Activated gamma-delta T cell (primary cell): ENCODE results near the gene MACIR.
A peak's percentile ranks its signal among the peaks of the same experiment; 100 is the strongest.

ENCODE experiments used
- DNase-seq: peaks from one replicate; lab custom pipeline; 2025; lab: John Stamatoyannopoulos, UW

Gene MACIR

GRCh38 chr5:103245761-103246160, 12.8 kb upstream of the MACIR start:
- DNase-seq: no peak

GRCh38 chr5:103247118-103247517, 11.4 kb upstream of the MACIR start:
- DNase-seq: no peak

GRCh38 chr5:103249068-103249467, 9.5 kb upstream of the MACIR start:
- no peak for DNase-seq

GRCh38 chr5:103254921-103255320, 3.6 kb upstream of the MACIR start:
- no peak for DNase-seq

GRCh38 chr5:103255691-103256090, 2.9 kb upstream of the MACIR start:
- DNase-seq: no peak

- no peak for DNase-seq
Measured at GRCh38 chr5:103256178-103256577, 2.4 kb upstream of the MACIR start.

- DNase-seq: peak; percentile 50
Measured at GRCh38 chr5:103258957-103259704, 568 bp downstream of the MACIR start.

- no peak for DNase-seq
Measured at GRCh38 chr5:103259705-103260355, 1.3 kb downstream of the MACIR start.

- DNase-seq: no peak
Measured at GRCh38 chr5:103260951-103261350, 2.4 kb downstream of the MACIR start.

- DNase-seq: no peak
Measured at GRCh38 chr5:103262422-103262871, 3.9 kb downstream of the MACIR start.

- no peak for DNase-seq
Measured at GRCh38 chr5:103263054-103263453, 4.5 kb downstream of the MACIR start.

- DNase-seq: no peak
Measured at GRCh38 chr5:103264508-103264907, 5.9 kb downstream of the MACIR start.

- no peak for DNase-seq
Measured at GRCh38 chr5:103270581-103270980, 12.0 kb downstream of the MACIR start.

- DNase-seq: no peak
Measured at GRCh38 chr5:103271570-103272289, 13.2 kb downstream of the MACIR start.

- DNase-seq: no peak
Measured at GRCh38 chr5:103272377-103272776, 13.8 kb downstream of the MACIR start.

- DNase-seq: no peak
Measured at GRCh38 chr5:103273952-103274351, 15.4 kb downstream of the MACIR start.

- DNase-seq: no peak
Measured at GRCh38 chr5:103275851-103276250, 17.3 kb downstream of the MACIR start.

GRCh38 chr5:103280967-103281366, 22.4 kb downstream of the MACIR start:
- no peak for DNase-seq

- no peak for DNase-seq
Measured at GRCh38 chr5:103283120-103283519, 24.6 kb downstream of the MACIR start.

GRCh38 chr5:103283869-103284268, 25.3 kb downstream of the MACIR start:
- DNase-seq: no peak

- no peak for DNase-seq
Measured at GRCh38 chr5:103286622-103287021, 28.1 kb downstream of the MACIR start.

GRCh38 chr5:103289024-103289423, 30.5 kb downstream of the MACIR start:
- DNase-seq: no peak

GRCh38 chr5:103290846-103291245, 32.3 kb downstream of the MACIR start:
- DNase-seq: no peak
